Stimulated activated CD8-positive, alpha-beta memory T cell treated with anti-CD3 and anti-CD28 coated beads, Interleukin-4, amount 100 ng/mL, for 48 hours (primary cell): ENCODE data around the gene CNOT1.

Experiments used
- DNase-seq: peaks from one replicate; pipeline ENCODE4 v3.0.0-alpha.2; 2020

CNOT1 gene

DNA sequence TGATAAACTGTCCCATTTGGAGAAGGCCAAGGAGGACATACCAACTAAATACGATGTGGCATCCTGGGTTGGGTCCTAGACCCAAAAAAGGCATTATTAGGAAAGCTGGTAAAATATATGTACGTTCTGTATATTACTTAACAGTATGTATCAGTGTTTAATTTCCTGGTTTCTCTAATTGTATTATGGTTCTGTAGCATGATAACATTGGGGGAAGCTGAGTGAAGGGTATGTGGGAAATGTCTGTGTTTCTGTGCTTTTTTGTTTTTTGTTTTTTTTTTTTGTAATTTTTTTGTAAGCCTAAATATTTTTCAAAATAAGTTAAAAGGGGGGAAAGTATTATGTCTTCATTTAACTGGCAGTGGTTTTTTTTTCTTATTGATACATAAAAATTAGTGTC, 151.2 kb downstream of the CNOT1 start:
- no peak for DNase-seq

DNA sequence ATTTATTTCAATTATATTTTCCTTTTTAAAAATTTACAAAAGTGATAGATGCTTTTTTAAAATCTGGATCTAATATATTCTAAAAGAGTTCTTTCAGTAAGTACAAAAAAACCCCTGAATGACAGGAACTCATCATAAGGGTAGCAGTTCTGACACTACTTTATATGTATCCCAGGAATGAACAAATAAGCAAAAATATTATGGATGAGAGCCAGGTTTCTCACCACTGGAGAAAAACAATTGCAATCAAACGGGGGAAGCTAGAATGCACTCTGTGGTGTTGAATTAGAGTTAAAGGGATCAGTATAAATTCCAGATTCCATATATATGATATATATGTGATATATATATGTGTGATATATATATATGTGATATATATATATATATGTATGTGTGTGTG, 152.8 kb downstream of the CNOT1 start:
- no peak for DNase-seq

DNA sequence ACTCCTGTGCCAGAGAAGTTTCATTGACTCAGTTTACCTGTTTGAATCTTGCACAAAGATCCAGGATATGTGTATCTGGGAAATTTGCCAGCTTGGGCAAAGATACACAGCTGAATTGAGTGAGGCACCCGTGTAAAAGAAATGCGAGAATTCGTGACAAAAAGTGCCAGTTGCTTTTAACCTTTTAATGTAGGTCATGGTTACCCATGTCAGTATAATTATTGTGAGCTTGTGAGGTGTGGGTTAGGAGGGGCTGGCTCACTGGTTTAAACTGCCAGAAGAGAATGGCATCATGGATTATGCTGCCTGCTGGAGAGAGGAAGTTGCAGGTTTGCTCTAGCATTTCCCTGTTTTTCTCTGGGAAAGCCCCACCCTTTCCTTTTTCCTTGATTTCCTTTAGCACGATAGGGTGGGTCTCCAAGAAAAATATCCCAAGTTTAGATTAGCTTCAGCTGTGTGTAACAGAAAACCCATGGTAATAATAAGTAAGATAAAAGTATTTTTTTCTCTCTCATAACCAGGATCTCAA, 154.5 kb downstream of the CNOT1 start:
- DNase-seq, result no peak

DNA sequence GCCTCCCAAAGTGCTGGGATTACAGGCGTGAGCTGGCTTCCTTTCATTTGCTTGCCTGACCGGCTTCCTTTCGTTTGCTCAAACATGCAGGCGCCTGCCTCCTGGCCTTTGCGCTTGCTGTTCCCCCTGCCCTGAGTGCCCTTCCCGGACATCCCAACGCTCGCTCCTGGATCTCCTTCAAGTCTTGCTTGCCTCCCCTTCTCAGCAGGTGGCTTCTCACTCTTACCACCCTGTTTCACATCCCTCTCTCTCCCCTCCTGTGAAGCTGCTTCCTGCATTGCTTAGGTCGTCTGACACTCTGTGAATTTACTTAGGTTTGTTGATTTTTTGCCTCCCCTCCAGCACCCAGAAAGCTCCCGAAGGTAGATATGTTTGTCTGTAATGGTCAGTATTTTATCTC, 155.3 kb downstream of the CNOT1 start:
- DNase-seq, result no peak

GRCh38 chr16:58472827-58473226, 156.8 kb downstream of the CNOT1 start:
- no peak for DNase-seq

DNA sequence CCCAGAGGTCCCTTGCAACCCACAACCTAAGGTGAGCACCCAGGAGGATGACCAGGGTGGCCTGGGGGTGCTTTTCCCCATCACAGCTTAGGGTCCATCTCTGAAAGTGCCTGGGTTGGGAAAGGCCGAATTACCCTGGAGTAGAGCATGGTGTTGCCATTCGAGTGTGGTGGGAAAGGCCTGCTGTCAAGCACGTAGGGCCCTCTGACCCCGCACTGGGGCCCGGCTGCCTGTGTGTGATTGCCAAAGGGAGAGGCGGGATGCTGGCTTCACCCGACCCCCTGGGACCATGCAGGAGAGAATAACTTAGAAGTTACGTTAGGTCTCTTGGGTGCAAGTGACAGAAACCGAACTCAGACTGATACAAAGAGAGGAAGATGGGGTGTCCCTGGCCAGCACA, 157.4 kb downstream of the CNOT1 start:
- no peak for DNase-seq

DNA sequence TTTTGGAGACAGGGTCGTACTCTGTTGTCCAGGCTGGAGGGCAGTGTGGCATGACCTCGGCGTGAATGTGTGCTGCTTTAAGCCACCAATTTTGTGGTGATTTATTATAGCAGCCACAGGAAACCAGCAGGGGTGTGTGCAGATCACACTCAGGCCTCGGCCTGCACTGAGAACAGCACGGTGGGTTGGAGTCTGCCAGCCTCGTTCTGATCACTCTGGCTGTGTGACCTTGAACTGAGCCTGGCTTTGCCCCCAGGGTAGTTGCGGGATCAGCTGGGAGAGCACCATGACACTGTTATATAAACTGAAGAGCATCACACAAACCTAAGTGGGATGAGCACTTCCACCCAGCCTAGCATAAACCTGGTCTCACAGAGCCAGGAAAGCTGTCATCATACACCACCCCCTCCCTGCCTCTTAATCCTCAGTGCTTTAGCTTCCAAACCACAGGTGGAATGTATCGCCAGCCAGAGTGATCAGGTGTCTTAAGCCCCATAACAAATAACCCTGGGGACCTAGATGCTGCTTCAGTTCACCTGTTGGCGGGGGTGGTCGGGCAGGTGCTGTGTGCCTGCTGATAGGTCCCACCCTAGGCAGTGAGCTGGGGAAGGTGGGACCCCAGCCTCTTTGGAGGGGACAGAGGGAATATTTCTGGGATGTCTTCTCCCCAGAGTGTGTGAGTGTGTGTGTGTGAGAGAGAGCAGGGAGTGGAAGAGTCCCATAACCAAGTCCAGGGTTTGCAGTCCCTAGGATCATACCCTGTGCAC, 158.2 kb downstream of the CNOT1 start:
- DNase-seq, result no peak
